T-helper 1 cell treated with Interleukin-12 subunit alpha and Interleukin-12 subunit beta and Interleukin-4 antibody, amounts not matched to agents 30 ng/mL and 1 ng/mL, for 36 hours (primary cell): ENCODE data around the gene ETS2. TPM values are rescaled to one million over a fixed set of nuclear protein-coding genes. Genes with fewer than 3 reads are reported as not detected.

Experiments used
- intact Hi-C: fragments of 100-400 bp; cut with micrococcal nuclease; formaldehyde crosslinking; loops from one replicate; pipeline ENCODE4 v1.15.1; 2024
- total RNA-seq: library from RNA; stranded (reverse); gene quantifications from 2 replicates; pipeline ENCODE4 v1.2.3, GENCODE V29; 2022

Gene ETS2
- total RNA-seq, 1 donor from 2014 or later: 21.6 TPM

- intact Hi-C loops: no loop called here
Observed at GRCh38 chr21:38858026-38858811, 52.5 kb downstream of the ETS2 start.

- intact Hi-C loops: no loop called here
Observed at GRCh38 chr21:38858812-38859205, 53.1 kb downstream of the ETS2 start.

- intact Hi-C loops: no loop called here
Observed at GRCh38 chr21:38859852-38860251, 54.1 kb downstream of the ETS2 start.

GRCh38 chr21:38861056-38861455 is 55.3 kb downstream of the ETS2 start:
- intact Hi-C loops: no loop called here

DNA sequence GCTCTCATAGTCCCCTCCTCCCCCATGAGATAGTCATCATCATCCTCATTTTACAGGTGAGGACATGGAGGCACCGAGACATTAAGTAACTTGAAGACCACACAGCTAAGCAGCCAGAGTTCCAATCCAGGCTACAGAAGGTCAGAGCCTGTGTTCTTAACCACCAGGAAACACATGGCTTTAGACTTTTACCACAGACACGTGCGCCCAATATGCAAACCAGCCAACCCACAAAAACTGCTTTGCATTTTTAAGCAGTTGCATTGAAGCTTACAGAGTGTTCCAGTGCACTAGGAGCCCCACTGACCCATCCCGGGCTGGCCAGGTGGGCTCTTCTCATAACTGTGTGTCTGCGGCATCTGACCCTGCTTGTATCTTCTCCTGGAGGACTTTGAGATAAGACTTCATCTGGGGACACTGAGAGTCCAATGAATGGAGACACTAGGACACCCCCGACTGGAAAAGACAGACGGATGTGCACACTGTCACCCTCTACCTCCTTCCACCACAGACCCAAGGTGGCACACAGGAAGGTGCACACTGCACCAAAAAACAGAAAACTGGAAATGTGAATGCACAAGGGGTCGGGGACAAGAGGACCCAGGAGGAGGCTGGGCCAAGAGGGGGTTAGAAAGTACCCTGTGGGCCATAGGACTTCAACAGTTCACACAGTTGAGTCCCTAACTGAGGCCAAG is 56.4 kb downstream of the ETS2 start:
- intact Hi-C loops: no loop called here

DNA sequence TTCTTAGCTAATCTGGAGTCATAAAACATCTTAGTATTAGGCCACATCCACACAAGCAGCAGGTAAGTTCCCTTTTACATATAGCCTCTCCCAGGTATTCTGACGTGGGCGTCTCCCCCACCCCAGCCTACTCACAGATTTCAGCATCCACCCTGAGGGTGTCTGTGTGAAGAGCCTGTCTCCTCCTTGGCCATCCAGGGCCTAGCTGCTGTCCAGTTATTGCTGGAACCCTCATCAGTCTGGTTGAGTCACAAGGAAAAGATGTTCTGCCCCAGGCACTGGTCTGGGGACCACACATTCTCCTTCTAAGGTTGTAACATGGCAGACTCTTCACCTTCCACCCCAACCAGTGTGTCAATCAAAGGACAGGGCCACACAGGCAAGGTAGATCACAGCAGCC is 57.6 kb downstream of the ETS2 start:
- intact Hi-C loops: no loop called here

- intact Hi-C loops: no loop called here
Observed at GRCh38 chr21:38863843-38864363, 58.2 kb downstream of the ETS2 start.

DNA sequence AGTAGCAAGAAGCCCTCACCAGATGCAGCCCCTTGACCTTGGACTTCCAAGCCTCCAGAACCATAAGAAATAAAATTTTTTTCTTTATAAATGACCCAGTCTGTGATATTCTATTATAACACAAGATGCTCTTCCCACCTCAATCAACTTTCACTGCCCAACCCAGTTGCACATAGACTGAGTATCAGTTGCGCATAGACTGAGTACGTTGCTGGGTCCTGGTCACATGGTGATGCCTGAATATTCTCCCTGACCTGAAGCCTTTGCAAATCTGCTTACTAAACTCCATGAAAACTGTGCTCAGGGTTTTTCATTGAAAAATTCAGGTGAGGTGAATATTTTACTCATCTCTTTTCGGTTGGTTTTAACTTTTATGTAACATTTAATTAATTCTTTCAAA is 59.2 kb downstream of the ETS2 start:
- intact Hi-C loops: no loop called here

GRCh38 chr21:38869196-38869595 is 63.5 kb downstream of the ETS2 start:
- intact Hi-C loops: no loop called here

DNA sequence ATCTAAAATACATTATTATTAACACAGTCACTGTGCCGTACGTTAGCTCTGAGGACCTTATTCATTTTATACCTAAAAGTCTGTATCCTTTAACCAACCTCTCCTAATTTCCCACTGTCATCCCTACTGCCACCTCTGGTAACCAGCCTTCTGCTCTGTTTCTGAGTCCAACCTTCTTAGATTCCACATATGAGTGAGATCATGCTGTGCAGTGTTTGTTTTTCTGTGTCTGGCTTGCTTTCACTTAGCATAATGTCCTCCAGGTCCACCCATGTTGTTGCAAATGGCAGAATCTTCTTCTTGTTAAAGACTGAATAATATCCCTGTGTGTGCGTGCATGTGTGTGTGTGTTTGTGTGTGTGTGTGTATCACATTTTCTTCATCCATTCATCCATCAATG is 64.2 kb downstream of the ETS2 start:
- intact Hi-C loops: no loop called here
